Activated T-cell treated with anti-CD3 and anti-CD28 coated beads, Interleukin-2, amount 50 U/mL, for 72 hours (primary cell): ENCODE results near the gene ADIPOR1. TPM values are rescaled to one million over a fixed set of nuclear protein-coding genes. Genes with fewer than 3 reads are reported as not detected.

ENCODE experiments used
- ATAC-seq, 2 donors: fragments of 150-1000 bp; cut with Tn5 transposase; replicated peaks in 1 of 2; 2 replicates each; pipeline ENCODE4 v1.10.0; 2021; ENCODE audit warnings: moderate library complexity in 2 of 2, mild to moderate bottlenecking in 1 of 2
- DNase-seq, 2 donors: peaks; one replicate each; pipeline ENCODE4 v3.0.0; 2021 to 2022; ENCODE audit warnings: mixed read lengths in 1 of 2
- H3K27ac Mint-ChIP-seq: one replicate; pipeline ENCODE4 v1.8.0; 2022; ENCODE audit warnings: mild to moderate bottlenecking, moderate library complexity, mixed read lengths
- H3K27me3 Mint-ChIP-seq: one replicate; pipeline ENCODE4 v1.8.0; 2022; ENCODE audit warnings: low read depth, mixed read lengths
- H3K36me3 Mint-ChIP-seq, 2 donors: one replicate each; pipeline ENCODE4 v1.8.0; 2022; ENCODE audit warnings: mixed read lengths in 2 of 2, mild to moderate bottlenecking in 1 of 2; ENCODE audit not compliant: insufficient read depth in 2 of 2
- H3K4me1 Mint-ChIP-seq: one replicate; pipeline ENCODE4 v1.8.0; 2022; ENCODE audit warnings: low read depth, mixed read lengths
- H3K4me3 Mint-ChIP-seq, 2 donors: one replicate each; pipeline ENCODE4 v1.8.0; 2022; ENCODE audit warnings: mild to moderate bottlenecking in 2 of 2, mixed read lengths in 2 of 2, moderate library complexity in 2 of 2
- H3K9me3 Mint-ChIP-seq, 2 donors: one replicate each; pipeline ENCODE4 v1.8.0; 2022; ENCODE audit warnings: mixed read lengths in 2 of 2
- total RNA-seq, 2 donors: library from RNA; stranded (reverse); gene quantifications; one replicate each; pipeline ENCODE4 v1.2.3, GENCODE V29; 2022

Gene ADIPOR1
- total RNA-seq, 2 donors from 2014 or later = 72.0 to 75.3 TPM

GRCh38 chr1:202964791-202965410 lies 6.8 kb upstream of the ADIPOR1 start:
- Mint-ChIP-seq H3K27me3 (no peaks in the 10 kb centered on the region), H3K4me3 (no peak overlapping the region), H3K27ac (peak overlapping the region; percentile 5), H3K36me3 (peaks cover 0 to 2% of the 10 kb centered on the region in 2 donors), H3K4me1 (peaks cover 39% of the 10 kb centered on the region), H3K9me3 (no peaks in the 10 kb centered on the region)
- ATAC-seq = no peak
- DNase-seq = no peak

- Mint-ChIP-seq H3K36me3 (peaks cover 2 to 4% of the 10 kb centered on the region in 2 donors), H3K27me3 (no peaks in the 10 kb centered on the region), H3K27ac (no peak overlapping the region)
Observed at GRCh38 chr1:202961220-202961880, 3.2 kb upstream of the ADIPOR1 start.

GRCh38 chr1:202959276-202959620 lies 1.1 kb upstream of the ADIPOR1 start:
- Mint-ChIP-seq H3K4me1 (peaks cover 34% of the 10 kb centered on the region), H3K4me3 (peak overlapping the region; percentile 93 to 98), H3K36me3 (peaks cover 2 to 7% of the 10 kb centered on the region in 2 donors), H3K27ac (no peak overlapping the region), H3K27me3 (no peaks in the 10 kb centered on the region), H3K9me3 (no peaks in the 10 kb centered on the region)
- DNase-seq (no peak), ATAC-seq (no peak)

More at GRCh38 chr1:202961220-202961880, 3.2 kb upstream of the ADIPOR1 start:
- Mint-ChIP-seq H3K4me3 (no peak overlapping the region), H3K4me1 (peaks cover 37% of the 10 kb centered on the region), H3K9me3 (no peaks in the 10 kb centered on the region)
- DNase-seq = no peak
- ATAC-seq = no peak

- ATAC-seq = peak in 1 of 2 donors; percentile 5
- DNase-seq = peak; percentile 13 to 17
- no peaks in the 10 kb centered on the region for H3K27me3 Mint-ChIP-seq
- H3K36me3 Mint-ChIP-seq = peaks cover 2 to 6% of the 10 kb centered on the region in 2 donors
- peak overlapping the region; percentile 86 for H3K27ac Mint-ChIP-seq
- H3K4me1 Mint-ChIP-seq = peaks cover 39% of the 10 kb centered on the region
- no peaks in the 10 kb centered on the region for H3K9me3 Mint-ChIP-seq
- peak overlapping the region; percentile 93 to 98 for H3K4me3 Mint-ChIP-seq
Observed at GRCh38 chr1:202958544-202959275, 598 bp upstream of the ADIPOR1 start.

- peaks cover 55% of the 10 kb centered on the region for H3K4me1 Mint-ChIP-seq
Observed at GRCh38 chr1:202956969-202957368, 1.1 kb downstream of the ADIPOR1 start.

GRCh38 chr1:202954057-202954745 lies 3.9 kb downstream of the ADIPOR1 start:
- no peak for ATAC-seq
- Mint-ChIP-seq H3K36me3 (peaks cover 2 to 9% of the 10 kb centered on the region in 2 donors), H3K27me3 (no peaks in the 10 kb centered on the region), H3K4me3 (no peak overlapping the region), H3K4me1 (peaks cover 63% of the 10 kb centered on the region), H3K9me3 (no peaks in the 10 kb centered on the region), H3K27ac (peak overlapping the region; percentile 6)
- no peak for DNase-seq

More at GRCh38 chr1:202956969-202957368, 1.1 kb downstream of the ADIPOR1 start:
- Mint-ChIP-seq H3K27me3 (no peaks in the 10 kb centered on the region), H3K27ac (peak overlapping the region; percentile 68), H3K9me3 (no peaks in the 10 kb centered on the region), H3K4me3 (peak overlapping the region; percentile 93 to 98), H3K36me3 (peaks cover 2 to 7% of the 10 kb centered on the region in 2 donors)
- ATAC-seq (no peak), DNase-seq (no peak)

GRCh38 chr1:202953392-202953791 lies 4.7 kb downstream of the ADIPOR1 start:
- ATAC-seq = no peak
- no peak for DNase-seq
- H3K4me1 Mint-ChIP-seq = peaks cover 56% of the 10 kb centered on the region
- H3K36me3 Mint-ChIP-seq = peaks cover 0 to 9% of the 10 kb centered on the region in 2 donors
- H3K4me3 Mint-ChIP-seq = no peak overlapping the region
- no peaks in the 10 kb centered on the region for H3K9me3 Mint-ChIP-seq
- H3K27ac Mint-ChIP-seq = no peak overlapping the region
- H3K27me3 Mint-ChIP-seq = no peaks in the 10 kb centered on the region

- Mint-ChIP-seq H3K36me3 (peaks cover 0 to 15% of the 10 kb centered on the region in 2 donors), H3K27me3 (no peaks in the 10 kb centered on the region), H3K27ac (peak overlapping the region; percentile 29), H3K9me3 (no peaks in the 10 kb centered on the region), H3K4me1 (peaks cover 54% of the 10 kb centered on the region), H3K4me3 (peak overlapping the region; percentile 13 to 38)
- DNase-seq (no peak), ATAC-seq (peak; percentile 81 to 83)
Observed at GRCh38 chr1:202952818-202953217, 5.3 kb downstream of the ADIPOR1 start.

GRCh38 chr1:202952099-202952498 lies 6.0 kb downstream of the ADIPOR1 start:
- Mint-ChIP-seq H3K36me3 (peaks cover 0 to 15% of the 10 kb centered on the region in 2 donors), H3K27ac (peak overlapping the region; percentile 79), H3K27me3 (no peaks in the 10 kb centered on the region), H3K4me1 (peaks cover 50% of the 10 kb centered on the region), H3K4me3 (no peak overlapping the region), H3K9me3 (no peaks in the 10 kb centered on the region)
- no peak for DNase-seq
- no peak for ATAC-seq

GRCh38 chr1:202951437-202951836 lies 6.7 kb downstream of the ADIPOR1 start:
- peak overlapping the region; percentile 79 for H3K27ac Mint-ChIP-seq
- no peak for ATAC-seq
- H3K4me3 Mint-ChIP-seq = no peak overlapping the region
- H3K36me3 Mint-ChIP-seq = peaks cover 0 to 19% of the 10 kb centered on the region in 2 donors
- no peak for DNase-seq
- no peaks in the 10 kb centered on the region for H3K27me3 Mint-ChIP-seq
- peaks cover 44% of the 10 kb centered on the region for H3K4me1 Mint-ChIP-seq
- H3K9me3 Mint-ChIP-seq = no peaks in the 10 kb centered on the region

GRCh38 chr1:202945483-202945882 lies 12.6 kb downstream of the ADIPOR1 start:
- ATAC-seq (no peak), DNase-seq (no peak)
- Mint-ChIP-seq H3K27me3 (no peaks in the 10 kb centered on the region), H3K9me3 (no peaks in the 10 kb centered on the region), H3K36me3 (peaks cover 8 to 33% of the 10 kb centered on the region in 2 donors), H3K4me1 (peaks cover 5% of the 10 kb centered on the region), H3K4me3 (no peak overlapping the region), H3K27ac (no peak overlapping the region)

- no peak overlapping the region for H3K27ac Mint-ChIP-seq
- no peaks in the 10 kb centered on the region for H3K9me3 Mint-ChIP-seq
- ATAC-seq (no peak), DNase-seq (no peak)
- no peak overlapping the region for H3K4me3 Mint-ChIP-seq
- H3K27me3 Mint-ChIP-seq = no peaks in the 10 kb centered on the region
- peaks cover 8 to 33% of the 10 kb centered on the region in 2 donors for H3K36me3 Mint-ChIP-seq
- H3K4me1 Mint-ChIP-seq = peaks cover 5% of the 10 kb centered on the region
Observed at GRCh38 chr1:202944438-202944921, 13.6 kb downstream of the ADIPOR1 start.
